GM19025 (cell line): ENCODE measurements around the gene STXBP5L.
"Not testable (repeated sequence)": the region's sequence is repeated elsewhere in the genome, so short reads cannot be mapped to it uniquely, and the experiment has no call there.

ENCODE experiments used
- ATAC-seq: cut with Tn5 transposase; IDR thresholded peaks from one replicate; pipeline ENCODE4 v1.9.1; 2021; ENCODE audit warnings: mild to moderate bottlenecking, low read depth, moderate library complexity; ENCODE audit not compliant: unreplicated experiment

The STXBP5L gene

DNA sequence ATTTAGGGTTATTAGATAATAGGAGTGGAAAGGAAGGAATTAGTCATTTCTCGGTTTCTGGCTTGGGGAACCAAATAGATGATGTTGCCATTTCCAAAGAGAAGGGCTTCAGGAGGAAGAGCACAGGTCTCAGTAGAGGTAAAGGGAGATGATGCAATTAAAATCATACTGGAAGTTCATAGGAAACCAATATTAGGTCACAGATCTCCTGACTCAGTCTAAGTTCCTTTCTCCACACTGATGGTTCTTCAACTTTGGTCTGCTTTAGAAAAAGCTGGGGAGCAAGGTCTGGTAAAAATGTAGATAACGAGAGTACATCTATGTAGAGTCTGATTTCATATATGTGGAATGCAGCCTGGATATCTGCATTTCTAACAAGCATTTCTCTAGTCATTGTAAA lies 506.9 kb downstream of the STXBP5L start:
- no peak for ATAC-seq

DNA sequence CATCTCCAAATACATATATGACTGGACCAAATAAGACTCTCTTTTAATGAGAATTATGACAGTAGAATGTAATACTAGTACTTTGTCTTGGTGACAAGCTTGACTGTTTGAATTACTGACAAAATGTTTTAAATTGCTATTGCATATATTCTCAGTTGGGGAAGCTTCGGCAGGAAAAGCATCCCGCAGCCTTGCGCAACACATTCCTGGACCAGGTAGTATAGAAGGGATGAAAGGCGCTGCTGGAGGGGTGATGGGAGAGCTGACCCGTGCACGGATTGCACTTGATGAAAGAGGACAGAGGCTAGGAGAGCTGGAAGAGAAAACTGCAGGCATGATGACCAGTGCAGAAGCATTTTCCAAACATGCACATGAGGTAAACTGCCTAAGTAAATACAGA lies 510.2 kb downstream of the STXBP5L start:
- no peak for ATAC-seq

DNA sequence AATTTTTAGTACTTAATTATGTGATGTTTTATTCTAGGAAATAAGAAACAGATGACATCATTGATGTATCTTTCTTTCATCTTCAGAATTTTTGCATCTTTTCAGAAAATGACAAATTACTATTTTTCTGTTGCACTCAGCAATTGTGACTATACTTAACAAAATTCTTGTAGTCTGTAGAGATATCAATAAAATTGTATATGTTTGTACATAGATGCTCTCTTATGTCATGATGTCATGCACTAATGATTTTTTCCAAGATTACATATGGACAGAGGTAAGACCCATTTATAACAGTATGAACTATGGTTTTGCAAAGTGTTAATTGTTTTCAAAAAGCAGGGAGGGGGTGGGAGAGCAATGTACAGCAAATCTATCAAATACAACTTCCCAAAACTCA lies 516.5 kb downstream of the STXBP5L start:
- ATAC-seq = no peak

DNA sequence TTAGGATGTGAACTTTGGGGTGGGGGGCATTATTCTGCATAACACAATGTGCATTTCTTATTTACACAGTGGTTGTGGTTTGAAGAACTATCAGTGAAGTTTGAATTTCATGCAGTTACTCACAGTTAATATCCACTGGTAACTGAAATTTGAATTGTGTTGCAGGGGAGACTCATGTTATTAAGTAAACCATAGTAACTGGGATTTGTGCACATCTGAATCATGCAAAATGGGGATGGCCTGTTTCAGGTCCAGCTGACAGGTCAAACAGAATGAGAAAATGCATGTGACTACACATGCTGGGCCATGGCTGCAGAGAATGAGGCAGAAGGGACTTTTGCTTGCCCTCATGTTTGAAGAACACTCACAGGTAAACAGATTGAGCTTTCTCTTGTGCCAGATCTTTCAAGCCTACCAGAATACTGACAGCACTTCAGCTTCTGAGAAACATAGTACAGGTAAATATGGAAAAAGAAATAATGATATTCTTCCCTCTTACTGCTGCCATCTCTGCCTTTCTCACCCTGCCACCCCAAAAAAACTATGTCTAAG lies 522.7 kb downstream of the STXBP5L start:
- ATAC-seq = no peak

DNA sequence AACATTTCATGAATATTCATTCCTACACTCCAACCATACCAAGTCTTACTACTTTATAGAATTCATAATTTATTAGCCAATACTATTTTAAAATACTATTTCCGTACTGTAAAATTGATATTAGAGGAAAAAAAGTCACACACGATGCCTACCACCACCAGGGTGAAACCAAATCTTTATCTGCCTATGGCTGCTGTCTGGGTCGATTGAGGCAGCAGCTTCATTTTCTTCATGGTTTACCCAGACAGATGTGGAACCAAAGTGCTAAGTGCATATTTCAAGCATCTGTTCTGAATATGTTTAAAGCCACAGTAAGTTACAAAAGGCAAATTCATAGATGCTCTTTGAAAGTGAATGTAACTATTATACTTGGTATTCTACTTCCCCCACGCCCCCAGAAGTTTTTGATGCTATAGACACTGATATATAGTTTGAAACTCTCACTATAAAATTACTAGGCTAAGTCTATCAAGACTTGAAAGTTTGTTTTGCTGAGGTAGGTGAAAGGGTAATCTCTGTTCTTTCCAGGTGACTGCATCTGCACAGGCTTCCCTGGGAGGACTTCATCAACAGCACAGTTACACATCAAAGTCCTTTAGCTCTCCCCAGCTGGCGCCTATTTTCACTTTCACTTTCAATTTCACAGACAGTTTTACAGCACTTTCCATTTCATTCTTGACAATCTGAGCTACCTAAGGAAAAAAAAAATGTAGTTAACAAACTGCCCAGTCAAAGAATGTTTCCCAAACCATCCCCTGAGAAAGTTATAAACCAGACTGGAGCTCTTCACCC lies 523.9 kb downstream of the STXBP5L start:
- ATAC-seq = peak; percentile 93

DNA sequence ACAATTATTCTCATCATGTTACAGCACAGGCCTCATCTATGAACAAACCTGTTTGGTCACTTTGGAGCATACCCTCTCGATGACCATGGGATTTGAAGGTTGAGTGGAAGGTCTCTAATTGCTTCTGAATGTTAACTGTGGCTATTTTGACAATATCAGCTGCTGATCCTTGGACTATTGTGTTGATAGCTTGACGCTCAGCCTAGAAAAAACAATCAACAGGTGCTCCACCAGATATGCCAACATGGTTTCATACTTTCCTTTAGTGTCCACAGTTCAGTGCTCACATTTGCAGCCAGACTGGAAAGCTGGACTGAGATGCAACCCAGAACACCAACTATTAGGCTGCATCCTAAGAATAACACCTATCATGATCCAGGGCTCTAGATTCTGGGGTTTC lies 528.1 kb downstream of the STXBP5L start:
- no peak for ATAC-seq

DNA sequence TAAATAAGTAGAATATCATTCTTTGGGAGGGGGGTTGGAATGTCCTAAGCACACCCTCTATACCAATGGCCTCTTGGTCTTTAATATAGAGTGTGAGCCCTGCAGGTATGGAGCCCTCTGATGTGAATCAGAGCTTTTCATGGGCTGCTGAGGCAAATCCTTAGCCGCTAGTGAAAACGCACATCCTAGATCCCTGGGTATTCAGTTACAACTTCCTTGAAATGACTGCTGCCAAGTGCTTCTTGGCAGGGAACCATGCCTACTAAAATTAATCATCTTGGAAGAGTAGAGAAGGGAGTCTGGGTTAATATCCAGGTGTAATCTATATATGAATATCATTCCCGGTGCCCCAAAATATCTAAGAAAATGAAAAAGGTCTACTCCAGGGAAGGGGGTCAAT lies 528.6 kb downstream of the STXBP5L start:
- ATAC-seq = no peak

DNA sequence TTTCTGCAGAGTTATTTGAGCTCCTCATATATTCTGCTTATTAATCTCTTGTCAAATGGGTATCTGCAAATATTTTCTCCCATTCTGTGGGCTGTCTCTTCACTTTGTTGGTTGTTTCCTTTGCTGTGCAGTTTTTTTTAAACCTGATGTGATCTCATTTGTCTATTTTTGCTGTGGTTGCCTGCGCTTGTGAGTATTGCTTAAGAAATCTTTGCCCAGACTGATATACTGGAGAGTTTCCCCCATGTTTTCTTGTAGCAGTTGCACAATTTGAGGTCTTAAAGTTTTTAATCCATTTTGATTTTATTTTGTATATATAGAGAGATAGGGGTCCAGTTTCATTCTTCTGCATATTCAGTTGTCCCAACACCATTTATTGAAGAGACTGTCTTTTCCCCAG lies 535.5 kb downstream of the STXBP5L start:
- ATAC-seq = no peak

DNA sequence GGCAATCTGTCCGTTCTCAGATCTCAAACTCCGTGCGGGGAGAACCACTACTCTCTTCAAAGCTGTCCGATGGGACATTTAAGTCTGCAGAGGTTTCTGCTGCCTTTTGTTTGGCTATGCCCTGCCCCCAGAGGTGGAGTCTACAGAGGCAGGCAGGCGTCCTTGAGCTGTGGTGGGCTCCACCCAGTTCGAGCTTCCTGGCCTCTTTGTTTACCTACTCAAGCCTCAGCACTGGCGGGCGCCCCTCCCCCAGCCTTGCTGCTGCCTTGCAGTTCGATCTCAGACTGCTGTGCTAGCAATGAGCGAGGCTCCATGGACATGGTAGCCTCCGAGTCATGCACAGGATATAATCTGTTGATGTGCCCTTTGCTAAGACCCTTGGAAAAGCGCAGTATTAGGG lies 543.7 kb downstream of the STXBP5L start:
- ATAC-seq = not testable (repeated sequence)

DNA sequence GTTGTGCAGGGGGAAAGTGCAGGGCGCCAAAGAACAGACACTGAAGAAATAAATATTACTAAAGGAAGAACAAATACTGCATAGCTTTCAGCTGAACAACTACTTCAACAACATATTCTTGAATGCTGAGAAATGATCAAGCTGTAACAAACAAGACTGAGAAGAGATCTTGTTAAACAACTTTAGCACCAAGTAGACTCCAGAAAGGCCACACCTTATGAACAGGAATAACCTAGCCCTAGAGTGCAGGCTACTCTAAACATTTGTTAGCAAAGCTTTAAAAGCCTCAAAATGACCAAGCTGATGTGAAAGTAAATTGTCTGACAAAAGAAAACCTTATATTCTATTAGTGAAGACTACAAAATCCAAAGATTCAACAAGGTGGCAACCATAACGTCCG lies 554.6 kb downstream of the STXBP5L start:
- no peak for ATAC-seq

DNA sequence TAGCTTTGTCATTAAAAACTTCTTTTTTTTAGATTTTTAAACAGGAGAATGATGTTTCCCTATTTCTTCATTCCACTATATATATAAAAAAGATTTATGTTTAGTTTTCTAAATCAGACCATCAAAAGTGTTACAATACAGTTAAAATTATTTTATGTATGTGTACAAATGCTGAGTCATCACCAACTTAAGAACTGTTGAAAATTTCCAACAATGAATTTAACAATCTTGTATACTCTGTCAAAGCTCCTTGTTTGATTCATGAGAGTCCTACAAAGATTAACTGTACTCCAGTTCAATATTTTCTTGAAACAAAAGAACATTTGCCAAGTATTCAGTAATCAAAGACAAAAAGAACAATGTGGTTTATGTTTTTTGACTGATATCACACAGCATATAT lies 555.7 kb downstream of the STXBP5L start:
- no peak for ATAC-seq

DNA sequence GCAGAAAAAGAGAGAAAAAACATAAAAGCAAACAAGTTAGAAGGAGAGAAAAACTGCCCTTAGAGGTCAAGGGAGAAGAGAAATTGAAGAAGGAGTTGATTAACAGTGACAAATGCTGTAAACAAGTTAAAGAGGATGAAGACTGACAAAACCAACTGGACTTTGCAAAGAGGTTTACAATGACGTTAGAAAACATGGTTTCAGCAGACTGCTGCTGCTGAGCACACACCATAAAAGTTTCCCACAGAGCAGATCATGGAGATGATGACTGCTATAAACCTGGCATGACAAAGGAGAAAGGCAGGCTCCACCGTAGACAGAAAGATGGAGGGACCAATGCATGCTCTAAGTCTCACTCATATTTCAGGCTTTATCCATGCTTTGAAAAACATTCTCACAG lies 559.1 kb downstream of the STXBP5L start:
- ATAC-seq = no peak

DNA sequence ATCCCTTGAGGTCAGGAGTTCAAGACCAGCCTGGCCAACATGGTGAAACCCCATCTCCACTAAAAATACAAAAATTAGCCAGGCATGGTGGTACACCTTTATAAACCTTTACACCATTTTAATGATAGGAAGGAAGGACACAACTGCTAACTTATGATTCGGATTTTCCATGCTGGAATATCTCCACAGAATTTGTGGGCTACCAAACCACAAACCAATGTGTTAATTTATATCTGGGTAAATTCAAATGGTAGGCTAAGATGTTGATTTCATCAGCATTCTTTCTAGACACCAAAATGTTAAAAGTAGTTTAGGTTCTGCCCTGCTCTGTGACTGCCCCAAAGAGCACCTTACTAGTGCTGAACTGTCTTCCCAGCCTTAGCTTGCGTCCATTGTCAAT lies 565.0 kb downstream of the STXBP5L start:
- ATAC-seq = no peak
